HG02973 (cell line): ENCODE data around the gene ANKDD1B.

Experiments used
- ATAC-seq: cut with Tn5 transposase; IDR thresholded peaks from one replicate; pipeline ENCODE4 v1.9.1; 2021; ENCODE audit warnings: moderate library complexity; ENCODE audit not compliant: unreplicated experiment

The ANKDD1B gene

DNA sequence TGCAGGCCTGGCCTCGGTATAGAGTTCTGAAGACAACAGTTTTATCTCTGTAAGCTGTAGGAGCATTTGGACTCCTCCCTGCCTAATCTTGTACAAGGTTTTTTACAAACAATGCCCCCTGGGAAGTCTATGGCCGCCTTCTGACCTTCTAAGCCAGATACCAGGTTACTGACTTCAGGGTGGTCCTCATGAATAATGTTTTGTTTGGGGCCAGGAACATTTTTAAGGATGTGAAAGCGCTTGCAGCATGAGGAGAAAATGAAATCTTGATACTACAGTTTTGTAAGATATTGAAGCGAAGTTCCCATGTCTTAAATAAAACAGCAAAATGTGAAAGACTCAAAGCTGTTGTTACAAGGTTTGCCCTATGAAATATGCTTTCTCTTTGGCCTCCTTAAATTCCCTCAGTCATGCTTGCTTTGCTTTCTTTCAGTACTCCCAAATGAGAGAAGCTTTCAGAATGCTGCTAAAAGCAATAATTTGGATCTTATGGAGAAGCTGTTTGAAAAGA lies 5.2 kb downstream of the ANKDD1B start:
- ATAC-seq = no peak

DNA sequence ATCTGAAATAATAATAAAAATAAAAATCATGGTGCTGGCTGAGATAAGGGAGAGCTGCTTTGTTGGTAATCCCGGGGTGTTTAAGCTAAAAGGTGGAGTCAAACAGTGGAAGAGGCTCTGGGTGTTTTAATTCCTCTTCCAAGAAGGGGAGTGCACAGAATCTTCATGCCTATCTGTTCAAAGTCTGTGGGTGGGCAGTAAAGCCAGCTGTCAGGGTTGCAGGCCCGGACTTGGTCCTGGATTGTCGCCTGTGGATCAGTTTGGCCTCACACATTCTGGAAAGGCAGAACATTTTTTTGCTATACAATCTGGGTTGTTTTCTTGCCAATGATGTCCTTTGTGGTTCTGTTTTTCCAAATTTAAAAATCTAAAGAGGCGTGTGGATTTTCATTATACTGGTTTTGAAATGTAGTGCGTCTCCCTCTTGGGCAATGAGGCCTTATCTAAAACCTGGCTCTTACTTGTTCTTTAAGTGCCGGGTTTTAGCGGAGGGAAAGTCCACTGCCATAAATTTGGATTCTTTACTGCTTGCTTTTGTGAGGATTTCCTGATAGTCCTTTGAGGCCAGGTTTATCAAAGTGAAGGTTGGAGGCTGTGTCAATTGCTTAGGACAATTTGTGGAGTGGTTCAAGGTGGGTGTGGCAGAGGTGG lies 5.8 kb downstream of the ANKDD1B start:
- ATAC-seq = no peak

DNA sequence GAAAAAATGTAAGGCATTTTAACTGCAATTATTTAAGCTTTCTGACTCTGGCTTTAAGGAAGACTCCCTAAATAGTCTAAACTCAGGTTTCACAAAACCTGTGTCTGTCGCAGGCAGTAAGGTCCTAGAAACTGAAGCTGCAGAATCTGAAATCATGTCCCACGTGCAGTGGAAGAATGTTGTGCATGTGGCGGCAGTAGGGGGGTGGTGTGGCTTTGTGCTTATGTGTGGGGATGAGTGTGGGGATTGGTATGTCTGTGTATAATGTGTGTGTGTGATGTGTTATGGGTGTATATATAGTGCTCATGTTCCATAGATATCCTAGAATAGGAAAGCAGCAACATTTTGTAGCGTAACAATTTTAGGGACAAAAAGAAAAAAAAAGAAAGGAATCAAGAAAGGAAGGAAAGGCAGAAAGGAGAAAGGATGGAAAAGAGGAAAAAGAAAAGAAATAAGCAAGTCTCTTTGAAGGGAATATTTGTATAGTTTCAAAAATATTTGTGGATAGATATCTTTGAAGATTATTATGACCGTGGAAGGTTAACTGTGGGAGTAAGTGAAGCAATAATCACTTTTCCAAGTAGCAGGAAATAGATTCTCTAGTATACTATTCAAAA lies 6.6 kb downstream of the ANKDD1B start:
- no peak for ATAC-seq

DNA sequence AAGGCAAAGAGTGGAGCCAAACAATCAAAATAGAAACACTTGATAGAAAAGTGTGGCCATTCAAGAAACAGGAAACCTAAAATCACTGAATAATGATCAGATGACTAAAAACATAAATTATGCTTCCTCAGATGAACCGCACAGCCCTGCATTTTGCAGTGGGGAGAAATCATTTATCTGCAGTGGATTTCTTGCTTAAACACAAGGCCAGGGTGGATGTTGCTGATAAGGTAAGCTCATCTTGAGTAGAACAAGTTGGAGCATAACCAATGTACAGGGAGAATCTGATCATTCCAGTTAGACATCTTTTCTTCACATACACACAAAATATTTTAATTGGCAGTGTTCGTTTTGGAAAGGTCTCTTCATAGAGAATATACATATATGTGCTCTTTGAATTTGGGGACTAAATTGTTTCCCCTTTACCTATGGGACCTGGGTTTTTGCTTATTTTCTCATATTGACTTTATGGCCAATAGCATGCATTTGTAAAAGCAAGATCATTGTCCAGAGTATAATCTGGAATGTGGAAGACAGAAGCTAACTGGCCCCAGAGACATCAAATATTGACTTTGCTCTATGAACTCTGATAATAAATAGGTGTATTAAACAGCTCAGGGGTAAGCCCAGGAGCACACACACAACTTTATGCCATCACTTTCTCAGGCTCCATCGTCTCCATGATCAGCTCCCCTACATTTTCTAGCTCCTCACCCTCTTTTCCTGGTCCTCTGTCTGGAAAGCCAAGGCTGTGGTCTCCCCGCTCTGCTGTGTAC lies 9.1 kb downstream of the ANKDD1B start:
- ATAC-seq = no peak

DNA sequence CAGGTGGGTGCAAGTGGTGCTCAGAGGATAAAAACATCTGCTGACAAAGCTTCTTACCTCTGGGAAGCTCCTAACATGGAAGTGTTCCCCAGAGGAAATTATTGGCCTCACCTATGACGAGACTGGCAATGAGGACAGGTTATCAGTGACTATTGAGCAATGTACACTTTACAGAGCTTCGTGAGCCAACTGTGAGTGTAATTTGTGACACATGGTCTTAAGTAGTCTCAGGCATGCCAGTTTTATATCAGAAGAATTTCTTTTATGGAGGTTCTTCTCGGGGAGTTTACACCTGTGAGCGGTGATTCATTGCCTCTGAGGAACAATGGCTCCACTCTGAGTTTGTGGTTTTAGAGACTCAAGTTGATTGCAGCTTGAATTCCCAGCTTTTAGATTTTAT lies 11.3 kb downstream of the ANKDD1B start:
- no peak for ATAC-seq

DNA sequence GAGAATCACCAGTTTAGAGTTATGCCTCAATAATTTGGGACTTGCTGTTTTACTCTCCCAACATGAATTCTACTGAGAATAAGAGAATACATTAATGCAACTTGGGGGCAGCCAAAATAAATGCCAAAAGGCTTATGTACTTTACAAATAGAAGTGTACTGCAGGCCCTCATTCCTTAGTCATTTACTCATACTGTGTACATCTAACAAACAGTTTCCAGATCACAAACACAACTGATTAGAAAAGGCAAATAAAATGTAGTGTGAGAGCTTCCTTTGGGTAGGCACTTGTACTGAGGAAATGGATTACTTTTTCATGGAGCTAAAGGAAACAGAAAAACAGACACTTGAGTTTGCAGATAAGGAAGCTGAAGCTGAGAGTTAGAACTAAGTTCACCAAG lies 12.6 kb downstream of the ANKDD1B start:
- no peak for ATAC-seq

DNA sequence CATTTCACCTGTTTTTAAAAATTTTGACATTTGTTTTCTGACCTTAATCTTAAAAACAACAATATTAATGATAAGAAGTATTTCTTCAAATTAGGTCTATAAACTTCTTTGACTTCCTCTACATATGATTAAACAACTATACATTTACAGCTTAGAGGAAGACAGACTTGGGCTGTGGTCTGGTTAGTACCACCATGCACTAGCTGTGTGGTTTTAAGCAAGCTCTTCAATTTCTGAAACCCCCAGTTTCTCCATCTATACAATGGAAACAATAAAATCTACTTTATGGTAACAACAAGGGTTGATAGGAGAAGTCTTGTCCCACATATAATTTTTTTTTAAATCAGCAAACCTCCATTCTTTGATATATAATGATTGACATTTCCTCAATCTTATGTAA lies 15.7 kb downstream of the ANKDD1B start:
- no peak for ATAC-seq

DNA sequence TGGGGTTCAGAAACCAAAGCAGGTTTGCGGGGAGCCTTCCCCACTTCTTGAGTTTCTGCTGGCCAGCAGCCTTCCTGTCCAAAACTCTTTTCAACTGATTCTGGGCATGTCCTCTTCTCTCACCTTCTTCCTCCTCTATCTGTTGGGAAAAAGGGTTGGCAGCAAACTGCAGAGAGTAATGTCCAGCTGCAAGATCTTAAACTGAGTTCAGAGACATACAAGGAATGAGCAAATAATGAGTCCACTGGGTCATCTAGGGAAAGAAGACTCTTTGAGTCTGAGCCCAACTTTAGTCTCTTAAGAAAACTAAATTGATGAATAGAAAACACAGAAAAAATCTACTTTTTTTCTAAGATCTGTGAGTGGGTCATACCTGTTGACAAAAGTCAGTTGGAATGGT lies 16.5 kb downstream of the ANKDD1B start:
- ATAC-seq = no peak

DNA sequence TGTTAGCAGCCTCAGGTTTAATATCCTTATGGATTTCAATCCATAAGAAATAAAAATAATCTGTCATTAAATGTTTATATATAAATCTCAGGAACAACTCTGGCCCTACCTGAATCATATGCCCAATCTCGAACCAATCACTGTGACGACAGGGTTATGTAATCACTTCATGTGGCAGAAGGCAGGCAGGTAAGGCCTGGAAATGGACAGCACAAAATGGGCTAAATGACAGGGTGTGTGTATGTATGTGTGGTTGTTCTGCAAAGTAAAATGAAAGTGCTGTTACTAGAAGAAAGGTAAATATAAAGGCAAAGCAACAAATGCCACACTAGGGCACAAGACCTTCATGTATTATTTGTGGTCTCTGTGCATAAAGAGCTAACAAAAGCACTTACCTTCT lies 19.6 kb downstream of the ANKDD1B start:
- no peak for ATAC-seq

DNA sequence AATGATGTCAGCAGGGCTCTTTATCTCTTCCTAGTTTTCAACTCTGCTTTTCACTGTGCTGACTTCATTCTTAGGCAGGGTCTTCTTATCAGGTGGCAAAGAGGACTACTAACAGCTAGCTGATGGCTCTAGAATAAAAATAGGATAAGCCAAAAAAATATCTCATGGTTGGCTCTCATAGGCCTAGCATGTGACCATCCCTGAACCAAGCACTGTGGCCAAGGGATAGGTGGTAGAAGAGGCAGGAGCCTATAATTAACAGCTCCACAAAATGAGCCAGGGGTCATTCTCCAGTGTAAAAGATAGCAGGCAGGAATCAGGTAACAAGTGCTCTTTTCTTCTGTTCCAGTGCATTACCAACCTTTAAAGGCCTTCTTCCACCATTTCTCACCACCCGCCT lies 21.1 kb downstream of the ANKDD1B start:
- ATAC-seq = no peak

DNA sequence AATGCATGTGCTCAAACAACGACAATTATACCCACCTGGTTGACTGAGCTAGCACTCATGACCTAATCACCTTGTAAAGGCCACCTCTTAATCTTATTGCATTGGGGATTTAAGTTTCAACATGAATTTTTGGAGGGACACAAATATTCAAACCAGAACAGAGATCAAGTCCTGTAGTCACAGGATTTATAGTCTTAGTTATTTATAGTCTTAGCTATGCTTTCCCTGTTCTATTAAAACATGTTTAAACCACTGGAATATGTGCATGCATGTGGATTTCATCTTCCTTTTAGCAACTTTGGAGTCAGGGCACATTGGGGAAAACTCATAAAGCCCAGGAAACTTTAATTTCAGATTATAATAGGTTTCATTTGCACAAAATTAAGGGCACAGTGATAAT lies 26.7 kb downstream of the ANKDD1B start:
- no peak for ATAC-seq

DNA sequence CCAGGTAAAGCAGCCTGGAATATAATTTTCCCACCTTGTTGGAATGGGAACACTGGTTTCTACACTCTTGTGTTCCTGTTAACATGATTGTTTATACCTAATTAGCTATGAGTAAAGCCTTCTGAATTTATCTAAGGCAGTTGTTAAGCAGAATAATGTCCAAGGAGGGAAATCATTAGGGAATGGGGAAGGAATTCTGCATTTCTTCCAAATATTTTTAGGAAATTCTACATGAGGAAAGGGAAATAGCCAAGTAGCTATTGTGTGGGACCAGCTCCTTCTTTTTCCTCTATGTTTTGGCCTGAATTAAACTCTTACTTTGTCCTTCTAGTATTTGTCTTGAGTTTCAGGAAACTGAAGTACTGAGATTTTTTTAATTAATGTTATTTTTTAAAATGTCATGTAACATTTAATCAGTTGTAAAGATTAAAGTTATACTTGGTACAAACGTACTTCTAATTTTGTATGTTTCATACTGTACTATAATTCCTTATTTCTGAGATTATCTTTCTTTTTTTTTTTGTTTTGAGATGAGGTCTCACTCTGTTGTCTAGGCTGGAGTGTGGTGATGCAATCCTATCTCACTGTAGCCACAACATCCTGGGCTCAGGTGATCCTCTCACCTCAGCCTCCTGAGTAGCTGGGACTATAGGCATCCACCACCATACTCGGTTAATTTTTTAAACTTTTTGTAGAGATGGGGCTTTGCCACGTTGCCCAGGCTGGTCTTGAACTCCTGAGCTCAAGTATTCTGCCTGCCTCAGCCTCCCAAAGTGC lies 28.5 kb downstream of the ANKDD1B start:
- no peak for ATAC-seq

DNA sequence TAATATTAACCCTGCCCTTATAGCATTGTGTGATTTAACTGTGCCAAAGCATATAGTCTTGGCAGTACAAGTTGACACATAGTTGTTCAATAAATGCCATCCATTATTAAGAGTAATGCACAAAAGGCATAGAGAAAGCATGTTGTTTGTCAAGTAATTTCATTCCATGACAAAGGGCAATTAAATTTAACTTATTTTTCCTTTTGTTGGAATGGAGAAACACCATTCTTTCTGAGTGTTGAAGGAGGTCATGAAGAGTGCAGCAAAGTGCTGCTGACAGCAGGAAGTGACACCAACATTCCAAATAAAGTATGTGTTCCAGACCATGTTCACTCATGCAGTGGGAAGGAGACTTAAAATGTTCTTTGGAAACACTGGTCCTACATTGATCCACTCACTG lies 29.1 kb downstream of the ANKDD1B start:
- no peak for ATAC-seq

DNA sequence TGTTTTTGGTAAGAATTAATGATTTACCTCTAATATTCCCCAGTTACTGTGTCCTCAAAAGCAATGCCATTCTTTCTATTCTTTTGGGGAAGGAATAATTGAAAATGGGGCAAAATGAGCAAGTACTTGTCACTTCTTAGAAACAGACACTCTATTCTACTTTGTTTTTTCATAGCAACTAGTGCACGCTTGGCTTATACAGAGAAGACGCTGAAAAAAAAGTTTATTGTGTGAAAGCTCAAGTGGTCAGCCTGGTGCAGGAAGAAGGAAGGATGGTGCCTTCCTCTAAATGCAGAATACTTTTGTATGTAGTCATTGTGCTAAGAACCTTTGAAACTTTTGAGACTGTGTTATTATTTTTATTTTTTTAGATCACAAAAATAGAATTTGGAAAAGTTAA lies 29.6 kb downstream of the ANKDD1B start:
- ATAC-seq = no peak

DNA sequence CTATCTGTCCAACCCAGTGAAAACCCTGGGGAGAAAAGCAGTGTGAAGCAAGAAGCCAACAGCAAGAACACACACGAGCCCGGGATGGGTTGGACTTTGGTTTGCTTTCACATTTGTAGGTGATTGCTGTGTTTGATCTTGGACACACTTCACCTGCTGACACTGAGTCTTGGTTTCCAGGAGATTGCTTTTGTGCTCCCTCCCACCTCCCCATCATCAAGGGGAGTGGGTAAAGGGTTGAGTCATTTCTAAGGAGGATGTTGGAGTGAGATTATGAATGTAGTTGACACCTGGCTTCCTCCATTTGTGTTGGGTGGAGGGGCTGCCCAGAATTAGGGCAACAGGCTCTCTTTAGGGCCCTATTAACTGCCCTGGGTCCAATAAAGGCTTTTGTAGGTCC lies 37.5 kb downstream of the ANKDD1B start:
- ATAC-seq = no peak

DNA sequence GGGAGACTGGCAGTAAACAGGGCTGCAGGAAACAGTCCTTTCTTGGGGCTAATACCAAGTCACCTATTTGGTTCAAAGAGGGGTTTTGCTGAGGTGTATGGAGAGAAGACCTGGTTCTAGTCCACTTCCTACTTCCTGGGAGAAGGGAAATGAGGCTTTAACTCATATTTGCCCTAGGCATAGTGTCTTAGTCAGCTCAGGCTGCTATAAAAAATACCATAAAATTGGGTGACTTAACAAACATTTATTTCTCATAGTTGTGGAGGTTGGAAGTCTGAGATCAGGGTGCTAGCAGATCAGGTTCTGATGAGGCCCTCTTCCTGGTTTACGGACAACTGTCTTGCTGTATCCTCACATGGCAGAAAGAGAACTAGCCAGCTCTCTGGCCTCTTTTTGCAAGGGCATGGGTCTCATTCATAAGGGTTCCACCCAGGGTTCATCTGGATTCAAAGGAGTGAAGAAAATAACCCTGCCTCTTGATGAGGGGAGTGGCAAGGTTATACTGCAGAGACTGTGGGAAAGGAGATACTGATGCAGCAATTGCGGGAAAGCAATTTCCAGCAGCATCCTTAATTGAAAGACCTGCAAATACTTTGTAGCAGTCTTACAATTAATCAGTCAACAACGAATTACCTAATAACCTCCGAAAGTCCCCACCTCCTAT lies 40.5 kb downstream of the ANKDD1B start:
- no peak for ATAC-seq

DNA sequence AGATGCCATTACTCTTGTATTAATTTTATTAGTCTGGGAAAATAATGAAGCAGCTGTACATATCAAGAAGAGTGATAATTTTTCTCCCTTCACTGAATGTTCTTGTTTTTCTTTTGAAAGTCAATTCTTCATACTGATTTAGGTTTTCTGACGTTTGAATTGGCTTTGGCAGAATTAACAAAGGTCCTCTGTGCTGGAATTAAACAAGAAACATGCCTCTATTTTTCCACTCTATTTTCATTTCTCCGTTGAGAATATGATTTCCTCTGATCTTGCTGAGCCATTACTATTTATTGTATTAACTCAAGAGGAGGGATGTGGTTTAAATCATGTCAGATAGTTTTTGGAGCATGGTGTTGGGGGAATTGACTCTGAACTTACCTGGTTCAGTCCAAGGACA lies 42.3 kb downstream of the ANKDD1B start:
- no peak for ATAC-seq

DNA sequence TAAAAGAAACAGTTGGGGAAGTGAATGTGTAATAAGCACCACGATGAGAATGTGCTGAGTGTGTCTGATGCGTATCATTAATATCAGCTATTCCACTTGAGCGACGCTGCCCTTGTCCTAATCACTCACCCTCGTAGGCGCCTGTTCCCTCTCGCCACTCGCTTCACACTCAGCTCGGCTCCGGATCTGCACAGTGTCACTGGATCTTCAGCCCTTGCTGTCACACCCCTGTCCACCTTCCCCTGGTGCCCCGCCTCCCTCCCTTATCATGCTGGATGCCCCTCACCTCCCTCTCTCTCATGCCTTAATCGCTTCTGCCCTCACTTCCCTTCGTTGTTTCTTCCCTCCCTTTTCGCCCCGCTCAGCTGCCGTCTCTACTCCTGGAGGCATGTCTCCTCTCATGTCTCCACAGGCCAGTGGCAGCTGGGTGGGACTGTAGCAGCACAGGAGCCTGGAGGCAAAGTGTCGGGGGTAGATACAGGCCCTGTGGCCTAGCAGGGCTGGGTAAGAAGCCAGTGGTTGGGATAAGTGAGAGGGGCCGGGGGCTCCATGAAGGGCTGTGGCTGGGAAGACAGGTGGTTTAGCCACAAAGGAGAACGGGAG lies 43.5 kb downstream of the ANKDD1B start:
- no peak for ATAC-seq

DNA sequence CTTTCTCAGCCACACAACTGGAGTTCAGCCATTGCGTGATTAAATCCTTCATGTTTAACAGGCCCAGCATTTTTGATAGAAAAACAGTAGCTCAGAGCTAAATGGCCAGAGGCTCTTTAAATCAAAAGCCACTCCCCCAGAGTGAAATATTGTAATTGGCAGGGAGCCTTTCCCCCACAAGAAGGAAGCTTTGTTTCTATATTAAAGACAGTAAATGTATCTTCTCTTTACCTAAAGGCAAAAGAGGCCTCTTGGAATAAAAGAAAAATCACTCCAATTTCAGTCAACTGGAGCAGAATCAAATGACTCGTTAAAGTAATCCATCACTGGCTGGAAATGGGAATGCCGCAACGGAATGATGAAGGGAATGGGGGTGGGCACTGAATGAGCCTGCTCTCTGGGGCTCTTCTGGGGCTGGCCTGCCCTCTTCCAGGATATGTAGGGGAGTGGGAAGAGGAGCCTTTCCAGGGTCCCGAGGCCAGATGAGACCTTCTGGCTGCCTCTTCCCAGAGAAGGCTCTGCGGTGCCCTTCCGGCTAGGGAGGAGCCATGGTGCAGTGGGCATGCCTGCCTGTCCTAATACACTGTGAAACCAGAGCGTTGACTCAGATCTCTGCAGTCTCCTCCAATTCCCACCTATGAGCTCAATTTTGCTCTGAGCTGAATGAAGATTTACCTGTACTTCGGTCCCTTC lies 45.2 kb downstream of the ANKDD1B start:
- ATAC-seq = no peak
